ENCODE data around the gene NTN5. TPM values are rescaled to one million over a fixed set of nuclear protein-coding genes. Genes with fewer than 3 reads are reported as not detected.
"Not testable (repeated sequence)": the region's sequence is repeated elsewhere in the genome, so short reads cannot be mapped to it uniquely, and the experiment has no call there.

Gene NTN5
- total RNA-seq, 1 experiment from 2014 or later, result 0.55 TPM

GRCh38 chr19:48687776-48688175 lies 15.0 kb upstream of the NTN5 start:
- Histone ChIP-seq H3K79me2 (ENCODE audit: insufficient read depth, low read length) (no peaks in the 10 kb centered on the region), H2BK12ac (ENCODE audit: insufficient read length, low read depth, low read length) (no peak overlapping the region), H3K9me3 (ENCODE audit: control insufficient read depth, low read depth, low read length) (no peaks in the 10 kb centered on the region), H3K79me1 (ENCODE audit: insufficient read depth, low read depth, low read length, poor library complexity, severe bottlenecking) (no peaks in the 10 kb centered on the region), H3K56ac (ENCODE audit: insufficient read length, low read depth, low read length) (no peak overlapping the region), H2BK15ac (ENCODE audit: low read depth, low read length) (no peak overlapping the region), H4K91ac (ENCODE audit: insufficient read length, low read depth, low read length) (no peak overlapping the region), H2AK5ac (ENCODE audit: insufficient read length, low read length) (no peak overlapping the region), H3K27ac (ENCODE audit: insufficient read length, low read depth, low read length) (no peak overlapping the region), H3K23me2 (ENCODE audit: insufficient read length, low read depth, low read length, poor library complexity, severe bottlenecking) (no peaks in the 10 kb centered on the region), H4K5ac (ENCODE audit: insufficient read length, low read depth, low read length) (no peak overlapping the region), H3K4me2 (ENCODE audit: insufficient read depth, insufficient read length, low read length) (no peak overlapping the region), H3T11ph (ENCODE audit: low read length) (no peak overlapping the region), H4K8ac (replicated peaks; ENCODE audit: insufficient read length, low read depth, low read length) (no peak overlapping the region), H3K27me3 (ENCODE audit: insufficient read depth, low read length) (no peaks in the 10 kb centered on the region; the same call in 1 of the 2 replicates), H4K20me1 (ENCODE audit: control insufficient read depth, insufficient read depth, insufficient read length) (no peaks in the 10 kb centered on the region), H2BK5ac (ENCODE audit: insufficient read length, low read length) (no peak overlapping the region), H3K18ac (ENCODE audit: insufficient read length, low read depth, low read length) (no peak overlapping the region), H3K14ac (ENCODE audit: insufficient read depth, low read length) (no peak overlapping the region), H3K23ac (ENCODE audit: insufficient read length, low read depth, low read length) (no peak overlapping the region), H3K4me1 (ENCODE audit: insufficient read depth, low read length) (no peaks in the 10 kb centered on the region), H2BK120ac (ENCODE audit: low read depth, low read length, poor library complexity, severe bottlenecking) (no peak overlapping the region), H3K4ac (ENCODE audit: low read depth, low read length) (no peak overlapping the region), H3K9ac (ENCODE audit: extremely low read depth, insufficient read length, low read length) (no peak overlapping the region), H2BK20ac (ENCODE audit: low read depth, low read length, poor library complexity, severe bottlenecking) (no peak overlapping the region), H2AFZ (ENCODE audit: low read length) (no peak overlapping the region)
- H3K4me1 Mint-ChIP-seq, result peaks cover 3 to 9% of the 10 kb centered on the region in 2 experiments
- H3K27me3 Mint-ChIP-seq (ENCODE audit: low read depth), result peaks cover 6% of the 10 kb centered on the region
- no peaks in the 10 kb centered on the region; a peak in 1 of 7 replicates for H3K36me3 Mint-ChIP-seq (ENCODE audit: insufficient read depth in 1 of 3, low read depth in 3 of 3)
- no peak for TF ChIP-seq CTCF (conservative IDR thresholded peaks at IDR 0.05)
- H3K27ac Mint-ChIP-seq, result no peak overlapping the region
- H3K9me3 Mint-ChIP-seq, result no peaks in the 10 kb centered on the region
- no peak for DNase-seq
- WGBS (ENCODE audit: extremely low coverage, insufficient read length, low lambda C conversion rate), result no CpG with 5 or more reads among the region's 3 CpGs
- H3K4me3 Mint-ChIP-seq, result no peak overlapping the region

GRCh38 chr19:48686637-48687036 lies 13.8 kb upstream of the NTN5 start:
- not testable (repeated sequence) for H3K4me1 ChIP-seq (ENCODE audit: insufficient read depth, low read length); H4K91ac ChIP-seq (ENCODE audit: insufficient read length, low read depth, low read length); H4K8ac ChIP-seq (replicated peaks; ENCODE audit: insufficient read length, low read depth, low read length); H3T11ph ChIP-seq (ENCODE audit: low read length); H3K4me1 Mint-ChIP-seq; H3K36me3 Mint-ChIP-seq (ENCODE audit: insufficient read depth in 1 of 3, low read depth in 3 of 3); H3K27me3 Mint-ChIP-seq (ENCODE audit: low read depth); H3K23me2 ChIP-seq (ENCODE audit: insufficient read length, low read depth, low read length, poor library complexity, severe bottlenecking); H3K27ac Mint-ChIP-seq; H3K4me3 Mint-ChIP-seq; H3K18ac ChIP-seq (ENCODE audit: insufficient read length, low read depth, low read length); H4K5ac ChIP-seq (ENCODE audit: insufficient read length, low read depth, low read length); H3K27ac ChIP-seq (ENCODE audit: insufficient read length, low read depth, low read length); H4K20me1 ChIP-seq (ENCODE audit: control insufficient read depth, insufficient read depth, insufficient read length); DNase-seq; H3K27me3 ChIP-seq (ENCODE audit: insufficient read depth, low read length); H3K23ac ChIP-seq (ENCODE audit: insufficient read length, low read depth, low read length); H3K9me3 Mint-ChIP-seq; H3K9me3 ChIP-seq (ENCODE audit: control insufficient read depth, low read depth, low read length); H3K4ac ChIP-seq (ENCODE audit: low read depth, low read length); H2AFZ ChIP-seq (ENCODE audit: low read length); H3K79me2 ChIP-seq (ENCODE audit: insufficient read depth, low read length); H2BK120ac ChIP-seq (ENCODE audit: low read depth, low read length, poor library complexity, severe bottlenecking); H2BK12ac ChIP-seq (ENCODE audit: insufficient read length, low read depth, low read length); H2AK5ac ChIP-seq (ENCODE audit: insufficient read length, low read length); H2BK20ac ChIP-seq (ENCODE audit: low read depth, low read length, poor library complexity, severe bottlenecking); H3K79me1 ChIP-seq (ENCODE audit: insufficient read depth, low read depth, low read length, poor library complexity, severe bottlenecking); H2BK5ac ChIP-seq (ENCODE audit: insufficient read length, low read length); H2BK15ac ChIP-seq (ENCODE audit: low read depth, low read length); H3K9ac ChIP-seq (ENCODE audit: extremely low read depth, insufficient read length, low read length); H3K56ac ChIP-seq (ENCODE audit: insufficient read length, low read depth, low read length); H3K14ac ChIP-seq (ENCODE audit: insufficient read depth, low read length); H3K4me2 ChIP-seq (ENCODE audit: insufficient read depth, insufficient read length, low read length)
- WGBS (ENCODE audit: extremely low coverage, insufficient read length, low lambda C conversion rate), result no CpG with 5 or more reads among the region's 7 CpGs
